NB4 (cell line): ENCODE measurements around the gene TFG.

Experiments
- MYC ChIP-seq: IDR thresholded peaks from 2 replicates; pipeline ENCODE4 v1.6.1; 2011; ENCODE audit warnings: low read depth, low read length
- POLR2A ChIP-seq: IDR thresholded peaks from 2 replicates; pipeline ENCODE4 v1.6.1; 2011; ENCODE audit warnings: mild to moderate bottlenecking; ENCODE audit not compliant: insufficient read length; ENCODE audit errors: extremely low read depth
- TF ChIP-seq, protein P1 (sequence below): IDR thresholded peaks from one replicate; pipeline ENCODE4 v1.5.1; 2012; ENCODE audit warnings: low read depth, low read length
- TF ChIP-seq, protein P2 (sequence below): IDR thresholded peaks from 2 replicates; pipeline ENCODE4 v1.6.1; 2011; ENCODE audit warnings: low read depth, low read length

DNA sequence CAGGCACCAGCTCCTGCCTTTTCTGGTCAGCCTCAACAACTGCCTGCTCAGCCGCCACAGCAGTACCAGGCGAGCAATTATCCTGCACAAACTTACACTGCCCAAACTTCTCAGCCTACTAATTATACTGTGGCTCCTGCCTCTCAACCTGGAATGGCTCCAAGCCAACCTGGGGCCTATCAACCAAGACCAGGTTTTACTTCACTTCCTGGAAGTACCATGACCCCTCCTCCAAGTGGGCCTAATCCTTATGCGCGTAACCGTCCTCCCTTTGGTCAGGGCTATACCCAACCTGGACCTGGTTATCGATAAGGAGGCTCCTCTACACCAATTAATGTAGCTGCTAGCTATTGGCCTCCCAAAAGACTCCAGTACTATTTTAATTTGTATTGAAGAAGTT lies 38.9 kb downstream of the TFG start:
- TF ChIP-seq POLR2A, result no peak
- TF ChIP-seq, protein P1, sequence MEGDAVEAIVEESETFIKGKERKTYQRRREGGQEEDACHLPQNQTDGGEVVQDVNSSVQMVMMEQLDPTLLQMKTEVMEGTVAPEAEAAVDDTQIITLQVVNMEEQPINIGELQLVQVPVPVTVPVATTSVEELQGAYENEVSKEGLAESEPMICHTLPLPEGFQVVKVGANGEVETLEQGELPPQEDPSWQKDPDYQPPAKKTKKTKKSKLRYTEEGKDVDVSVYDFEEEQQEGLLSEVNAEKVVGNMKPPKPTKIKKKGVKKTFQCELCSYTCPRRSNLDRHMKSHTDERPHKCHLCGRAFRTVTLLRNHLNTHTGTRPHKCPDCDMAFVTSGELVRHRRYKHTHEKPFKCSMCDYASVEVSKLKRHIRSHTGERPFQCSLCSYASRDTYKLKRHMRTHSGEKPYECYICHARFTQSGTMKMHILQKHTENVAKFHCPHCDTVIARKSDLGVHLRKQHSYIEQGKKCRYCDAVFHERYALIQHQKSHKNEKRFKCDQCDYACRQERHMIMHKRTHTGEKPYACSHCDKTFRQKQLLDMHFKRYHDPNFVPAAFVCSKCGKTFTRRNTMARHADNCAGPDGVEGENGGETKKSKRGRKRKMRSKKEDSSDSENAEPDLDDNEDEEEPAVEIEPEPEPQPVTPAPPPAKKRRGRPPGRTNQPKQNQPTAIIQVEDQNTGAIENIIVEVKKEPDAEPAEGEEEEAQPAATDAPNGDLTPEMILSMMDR, result no peak
- TF ChIP-seq, protein P2, sequence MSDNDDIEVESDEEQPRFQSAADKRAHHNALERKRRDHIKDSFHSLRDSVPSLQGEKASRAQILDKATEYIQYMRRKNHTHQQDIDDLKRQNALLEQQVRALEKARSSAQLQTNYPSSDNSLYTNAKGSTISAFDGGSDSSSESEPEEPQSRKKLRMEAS, result no peak
- no peak for TF ChIP-seq MYC
